HG03039 (cell line): ENCODE results near the gene CLSTN2.

Experiments
- ATAC-seq: cut with Tn5 transposase; IDR thresholded peaks from one replicate; pipeline ENCODE4 v1.9.1; 2021; ENCODE audit warnings: mild to moderate bottlenecking, moderate library complexity; ENCODE audit not compliant: unreplicated experiment

Gene CLSTN2

DNA sequence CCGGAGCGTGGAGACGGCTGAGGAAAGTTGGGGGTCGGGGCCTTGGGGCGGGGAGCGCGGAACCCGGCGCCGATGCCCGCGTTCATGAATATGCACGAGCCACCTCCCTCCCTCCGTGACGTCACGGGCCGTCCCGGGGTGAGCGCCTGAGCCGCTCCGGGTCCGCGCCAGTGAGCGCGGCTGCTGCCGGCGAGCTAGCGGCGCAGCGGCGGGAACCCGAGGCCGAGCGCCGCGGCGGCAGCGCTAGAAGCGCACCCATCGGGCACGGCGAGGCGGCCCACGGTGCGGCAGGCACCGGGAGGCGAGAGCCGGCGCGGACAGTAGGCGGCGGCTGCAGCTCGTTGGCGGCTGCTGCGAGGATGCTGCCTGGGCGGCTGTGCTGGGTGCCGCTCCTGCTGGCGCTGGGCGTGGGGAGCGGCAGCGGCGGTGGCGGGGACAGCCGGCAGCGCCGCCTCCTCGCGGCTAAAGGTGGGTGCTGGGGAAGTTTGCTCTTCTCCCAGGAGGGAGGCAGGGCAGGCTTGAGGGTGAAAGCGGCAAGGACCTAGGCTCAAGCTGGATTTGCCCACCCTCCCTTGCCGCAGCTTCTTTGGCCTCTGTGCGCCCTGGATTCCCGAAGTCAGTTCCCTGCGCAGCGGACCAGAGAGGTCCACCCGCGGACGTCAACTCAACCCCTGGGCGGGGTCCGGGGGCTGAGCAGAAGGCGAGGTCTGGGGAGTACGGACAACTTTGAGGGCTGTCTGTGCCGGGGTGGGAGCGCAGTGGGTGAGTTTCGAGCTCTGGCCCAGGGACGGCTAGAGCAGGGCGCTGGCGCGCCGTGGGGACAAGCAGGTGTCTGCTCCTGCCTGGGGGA, at the start of gene CLSTN2:
TSS of gene CLSTN2 (plus strand) at position 170 of the 850 bp plus-strand sequence.
- no peak for ATAC-seq

DNA sequence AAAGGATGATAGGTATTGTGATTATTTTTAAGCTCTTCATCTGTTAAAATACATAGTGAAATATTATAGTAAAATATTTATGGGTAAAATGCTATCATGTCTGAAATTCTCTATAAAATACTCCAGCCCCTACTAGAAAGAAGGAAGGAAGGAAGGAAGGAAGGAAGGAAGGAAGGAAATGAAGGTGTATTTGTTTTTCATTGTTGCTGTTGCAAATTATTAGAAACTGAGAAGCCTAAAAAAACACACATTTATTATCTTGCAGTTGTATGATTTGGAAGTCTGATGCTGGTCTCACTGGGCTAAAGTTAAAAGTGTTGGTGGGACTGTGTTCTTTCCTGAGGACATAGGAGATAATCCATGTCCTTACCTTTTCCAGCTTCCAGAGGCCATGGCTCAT, 47.6 kb upstream of the CLSTN2 start:
- no peak for ATAC-seq

DNA sequence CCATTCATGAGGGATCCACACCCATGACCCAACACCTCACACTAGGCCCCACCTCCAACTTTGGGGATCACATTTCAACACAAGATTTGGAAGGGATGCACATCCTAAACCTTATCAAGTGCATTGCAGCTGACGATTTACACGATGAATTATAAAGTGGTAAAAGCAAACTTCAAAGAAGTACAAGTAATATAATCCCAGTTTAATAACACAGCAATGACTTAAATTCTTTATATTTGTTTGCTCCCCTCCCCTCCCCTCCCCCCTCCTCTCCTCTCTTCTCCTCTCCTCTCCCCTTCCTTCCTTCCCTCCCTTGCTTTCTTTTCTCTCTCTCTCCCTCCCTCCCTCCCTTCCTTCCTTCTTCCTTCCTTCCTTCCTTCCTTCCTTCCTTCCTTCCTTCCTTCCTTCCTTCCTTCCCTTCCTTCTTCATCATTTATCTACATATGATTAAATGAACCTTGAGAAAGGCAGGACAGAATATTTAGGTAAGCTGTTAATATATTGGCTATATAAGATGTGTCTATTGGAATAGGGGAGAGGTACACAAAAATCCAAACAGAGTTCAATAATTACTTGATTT, 46.3 kb upstream of the CLSTN2 start:
- ATAC-seq, result no peak

DNA sequence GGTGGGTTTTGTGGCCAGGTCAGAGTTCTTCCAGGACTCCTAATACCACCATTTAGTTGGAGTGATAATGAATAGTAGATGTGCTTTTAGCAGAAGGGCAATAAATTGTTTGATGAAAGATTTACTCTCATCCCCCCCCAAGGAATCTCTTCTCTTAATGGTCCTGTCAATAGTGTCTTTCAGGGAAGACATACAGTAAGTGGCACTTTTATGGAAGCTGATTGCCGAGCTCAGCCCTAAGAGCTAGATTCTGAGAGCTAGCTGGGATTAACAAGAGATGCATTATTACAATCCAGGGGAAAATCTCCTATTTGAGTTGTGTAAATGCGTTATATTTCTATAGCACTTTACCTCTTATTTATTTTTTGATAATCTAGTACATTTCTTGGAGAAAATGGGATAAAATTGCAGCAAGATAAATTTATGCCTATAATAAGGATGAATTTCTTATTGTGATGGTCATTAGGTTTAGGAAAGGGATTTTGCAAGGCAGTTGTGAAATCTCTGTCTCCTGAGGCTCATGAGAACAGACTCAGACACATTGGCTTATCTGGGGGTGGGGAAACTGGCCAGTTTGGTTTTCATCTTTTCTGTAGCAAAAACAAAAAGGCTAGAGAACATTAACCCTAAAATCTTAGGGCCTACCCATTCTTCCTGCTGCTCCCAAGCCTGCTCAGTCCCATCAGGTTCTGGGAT, 41.6 kb upstream of the CLSTN2 start:
- no peak for ATAC-seq

DNA sequence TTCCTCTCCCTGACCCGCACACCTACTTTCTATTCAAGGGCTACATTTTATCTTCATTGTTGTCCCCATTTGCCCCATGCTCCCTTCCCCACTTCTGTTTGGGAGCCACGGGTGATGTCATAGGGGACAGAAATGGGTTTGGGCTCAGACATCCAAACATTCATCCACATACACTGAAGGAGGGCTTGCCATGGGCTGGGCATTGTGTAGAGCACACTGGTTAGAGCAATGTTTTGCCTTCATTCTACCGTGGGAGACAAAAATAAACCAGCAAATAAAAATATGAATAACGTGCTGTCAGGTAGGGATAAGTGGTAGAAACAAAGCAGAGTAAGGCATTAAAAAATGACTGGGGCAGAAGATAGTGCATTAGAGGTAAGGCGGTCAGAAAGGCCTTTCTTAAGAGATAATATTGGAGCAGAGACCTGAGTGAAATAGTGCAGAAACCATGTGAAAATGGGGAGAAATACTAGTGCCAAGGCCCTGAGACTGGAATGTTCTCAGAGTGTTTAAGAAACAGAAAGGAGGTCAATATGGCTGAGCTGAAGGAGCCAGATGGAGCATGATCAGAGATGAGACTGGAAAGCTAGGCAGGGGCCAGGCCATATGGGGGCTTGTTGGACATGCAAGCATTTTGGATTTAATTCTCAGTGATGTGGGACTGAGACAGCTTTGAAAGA, 40.9 kb upstream of the CLSTN2 start:
- no peak for ATAC-seq

DNA sequence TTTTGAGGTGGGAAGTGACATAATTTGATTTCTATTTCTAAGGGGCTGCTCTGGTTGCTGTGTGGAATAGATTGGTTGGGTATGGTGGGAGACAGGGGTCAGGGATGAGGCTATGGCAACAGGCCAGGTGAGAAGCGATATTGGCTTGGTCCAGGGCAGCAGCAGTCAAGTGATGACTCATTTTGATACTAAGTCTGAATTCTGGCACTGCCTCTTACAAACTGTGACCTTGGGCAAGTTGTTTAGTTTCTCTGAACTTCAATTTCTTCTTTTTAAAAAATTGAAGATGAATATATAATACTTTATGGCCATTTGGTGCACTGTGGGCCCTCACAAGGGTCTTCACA, 40.4 kb upstream of the CLSTN2 start:
- no peak for ATAC-seq

DNA sequence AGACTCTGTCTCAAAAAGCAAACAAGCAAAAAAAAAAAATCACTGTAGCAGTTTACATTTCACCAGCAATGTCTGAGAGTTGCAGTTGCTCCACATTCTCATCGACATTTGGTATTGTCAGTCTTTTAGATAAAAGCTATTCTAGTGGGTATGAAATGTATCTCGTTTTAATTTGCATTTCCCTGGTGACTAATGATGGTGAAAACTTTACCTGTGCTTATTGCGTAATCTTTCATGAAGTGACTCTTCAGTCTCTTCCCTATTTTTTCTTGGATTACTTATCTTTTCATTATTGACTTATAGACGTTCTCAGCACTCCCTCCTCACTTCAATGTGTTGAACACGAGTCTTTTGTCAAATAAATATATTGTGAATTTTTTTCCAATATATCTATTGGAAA, 37.2 kb upstream of the CLSTN2 start:
- no peak for ATAC-seq

DNA sequence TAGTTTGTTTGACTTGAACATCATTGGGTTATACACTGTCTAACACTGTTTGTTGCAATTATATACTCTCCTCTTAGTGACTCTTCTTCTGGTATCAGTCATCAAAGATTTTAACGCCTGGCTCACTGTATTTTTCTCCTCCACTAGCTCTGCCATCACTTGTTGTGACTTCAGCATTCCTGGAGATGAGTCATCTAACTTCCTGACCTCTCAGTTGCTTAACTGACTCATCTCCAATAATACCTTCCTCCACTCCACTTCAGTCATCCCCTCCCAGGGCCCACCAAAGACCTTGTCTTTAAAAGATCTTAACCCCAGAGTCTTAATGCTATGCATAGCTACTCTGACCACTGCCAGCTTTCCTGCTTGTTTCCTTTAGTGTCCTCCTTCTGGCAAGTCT, 28.6 kb upstream of the CLSTN2 start:
- ATAC-seq, result no peak

DNA sequence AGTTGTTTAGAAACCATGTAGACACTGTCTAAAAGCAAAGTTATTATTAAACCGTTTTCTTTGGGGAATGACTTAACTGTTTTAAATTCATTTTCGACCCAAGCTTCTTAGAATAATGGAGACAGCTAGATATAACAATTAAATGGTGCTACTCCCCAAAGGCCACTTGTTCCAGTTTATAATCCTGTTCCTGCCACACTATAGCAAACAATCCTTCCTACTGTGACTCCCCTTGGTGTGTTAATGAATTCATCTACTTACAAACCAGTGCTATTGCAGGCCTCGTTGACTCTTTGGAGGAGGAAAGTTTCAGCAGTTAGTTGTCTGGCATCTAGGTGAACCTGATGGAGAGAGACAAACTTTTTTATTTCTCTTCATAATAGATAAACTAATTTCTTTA, 25.2 kb upstream of the CLSTN2 start:
- no peak for ATAC-seq

DNA sequence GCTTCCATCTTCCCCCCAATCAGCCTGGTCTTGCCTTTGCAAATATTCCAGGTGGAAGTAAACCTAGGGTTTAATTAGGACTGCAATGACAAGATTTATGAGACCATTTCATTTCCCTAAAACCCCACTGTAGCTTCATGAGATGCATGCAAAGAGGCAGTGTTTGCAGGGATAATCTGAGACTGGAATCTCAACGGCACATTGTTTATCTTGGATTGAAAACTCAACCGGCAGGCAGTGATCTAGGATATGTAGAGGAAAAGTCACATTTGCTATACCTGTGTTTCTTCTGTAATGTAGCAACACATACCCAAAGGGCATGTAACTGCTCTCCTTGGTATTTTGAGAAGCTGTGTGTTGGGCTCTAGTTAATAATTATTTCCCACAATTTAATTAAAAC, 18.7 kb upstream of the CLSTN2 start:
- ATAC-seq, result no peak

DNA sequence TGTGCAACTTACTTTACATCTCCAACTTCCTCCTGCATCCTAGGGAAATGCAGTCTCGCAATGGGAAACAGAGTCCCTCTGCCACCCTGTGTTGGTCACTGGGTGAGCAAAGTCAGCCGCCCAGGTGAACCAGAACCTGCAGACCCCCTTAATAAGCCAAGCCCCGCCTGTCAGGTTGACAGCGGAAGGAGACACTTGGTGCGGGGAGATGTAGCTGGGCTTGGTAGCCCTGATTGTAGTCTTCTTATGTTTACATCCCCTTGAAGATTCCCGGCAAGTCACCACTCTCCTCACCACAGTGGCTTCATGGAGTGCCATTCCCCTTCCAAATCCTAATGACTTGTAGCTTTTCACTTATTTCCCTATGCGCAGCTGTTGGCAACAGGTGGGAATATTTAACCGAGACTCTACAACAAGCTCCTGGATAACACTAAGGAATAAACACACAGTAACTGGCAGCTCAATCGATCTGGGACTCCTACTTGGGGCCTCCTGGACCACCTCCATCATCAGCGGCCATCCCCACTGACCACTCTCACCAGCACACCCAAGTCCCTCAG, 17.7 kb upstream of the CLSTN2 start:
- ATAC-seq, result no peak

DNA sequence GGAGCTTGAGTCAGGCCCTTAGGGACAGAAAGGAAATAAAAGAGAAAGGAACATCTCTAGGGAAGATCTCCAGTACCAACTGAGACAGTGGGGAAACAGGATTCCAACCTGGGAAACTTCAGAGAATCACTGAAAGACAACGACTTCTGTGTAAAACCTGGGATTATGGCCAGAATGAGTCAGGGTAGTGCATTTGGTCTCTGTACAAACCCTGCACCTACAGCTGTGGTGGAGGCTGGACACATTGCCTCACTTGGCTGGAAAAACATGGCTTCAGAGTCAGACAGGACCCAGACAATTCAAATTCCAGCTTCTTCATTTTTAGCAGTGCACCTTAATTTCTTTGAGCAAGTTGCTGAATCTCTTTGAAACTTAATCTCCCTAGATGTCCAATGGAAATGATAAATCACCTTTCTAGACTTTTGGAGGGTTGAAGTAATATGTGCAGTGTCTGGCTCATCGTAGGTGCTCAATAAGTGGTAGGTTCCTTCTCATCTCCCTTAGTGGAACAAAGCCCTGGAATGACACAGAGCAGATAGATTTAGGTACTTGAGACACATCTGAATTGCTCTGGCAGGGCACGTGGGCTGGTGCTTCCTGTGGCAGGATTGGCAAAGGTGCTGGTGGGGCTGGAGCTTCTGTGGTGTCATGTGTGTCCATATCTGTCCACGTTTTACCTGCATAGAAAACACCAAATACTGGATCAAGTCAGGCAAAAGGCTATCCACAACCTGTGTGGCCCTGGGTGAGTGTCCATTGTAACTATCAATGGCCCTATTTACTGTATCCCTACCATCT, 6.1 kb upstream of the CLSTN2 start:
- ATAC-seq, result no peak

DNA sequence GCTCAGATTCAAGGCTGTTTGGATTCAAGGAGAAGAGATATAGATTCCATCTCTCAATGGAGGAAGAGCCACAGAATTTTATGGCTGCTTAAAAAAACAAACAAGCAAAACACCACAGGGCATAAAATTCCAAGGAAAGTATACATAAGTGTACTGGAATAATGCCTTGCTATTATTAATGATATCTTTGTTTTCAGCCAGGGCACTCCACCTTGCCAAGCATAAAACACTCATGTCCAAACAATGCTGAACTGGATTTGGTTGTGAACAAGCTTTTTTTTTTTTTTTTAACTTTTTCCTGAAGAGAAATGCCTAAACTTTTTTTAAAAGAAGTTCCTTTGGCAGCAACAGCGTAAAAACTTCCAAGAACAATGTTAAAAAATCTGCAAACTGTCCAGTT, 4.8 kb upstream of the CLSTN2 start:
- no peak for ATAC-seq

DNA sequence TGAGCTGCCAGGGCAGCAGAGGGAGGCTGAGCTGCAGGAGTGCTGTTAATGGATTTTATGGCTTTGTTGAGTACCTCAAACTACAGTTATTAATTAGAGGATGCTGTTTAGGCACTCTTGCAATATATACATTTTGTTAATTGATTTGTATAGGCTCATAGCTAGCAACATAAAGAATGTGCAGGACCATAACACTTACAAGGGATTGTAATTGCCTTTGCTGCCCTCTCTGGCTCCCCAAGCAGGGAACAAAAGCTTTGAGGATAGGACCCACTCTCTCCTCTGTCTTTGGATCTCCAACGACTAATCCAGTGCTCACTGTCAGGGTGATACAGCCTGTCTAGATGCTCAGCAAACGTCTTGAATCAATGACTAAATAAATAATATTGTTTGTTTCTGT, 1.2 kb upstream of the CLSTN2 start:
- no peak for ATAC-seq

DNA sequence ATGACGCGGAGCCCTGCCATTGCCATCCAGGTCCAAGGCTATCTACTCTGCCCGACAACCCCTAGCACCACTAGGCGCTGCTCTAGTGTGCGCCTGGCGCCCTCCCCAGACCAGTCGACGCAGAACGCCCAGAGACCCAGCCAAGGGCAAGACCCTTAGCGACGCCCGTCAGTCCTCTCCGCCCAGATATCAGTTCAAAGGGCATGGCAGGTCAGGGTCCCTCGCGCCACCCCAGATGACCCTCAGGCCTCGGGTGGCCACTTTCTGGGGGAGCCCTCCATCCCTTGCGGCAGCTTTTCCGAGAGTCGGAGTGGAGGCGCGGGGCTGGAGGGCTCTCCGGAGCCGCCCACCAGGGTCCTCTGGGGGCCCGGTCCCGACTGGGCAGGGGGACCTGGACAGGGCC, 371 bp upstream of the CLSTN2 start:
- ATAC-seq, result no peak

DNA sequence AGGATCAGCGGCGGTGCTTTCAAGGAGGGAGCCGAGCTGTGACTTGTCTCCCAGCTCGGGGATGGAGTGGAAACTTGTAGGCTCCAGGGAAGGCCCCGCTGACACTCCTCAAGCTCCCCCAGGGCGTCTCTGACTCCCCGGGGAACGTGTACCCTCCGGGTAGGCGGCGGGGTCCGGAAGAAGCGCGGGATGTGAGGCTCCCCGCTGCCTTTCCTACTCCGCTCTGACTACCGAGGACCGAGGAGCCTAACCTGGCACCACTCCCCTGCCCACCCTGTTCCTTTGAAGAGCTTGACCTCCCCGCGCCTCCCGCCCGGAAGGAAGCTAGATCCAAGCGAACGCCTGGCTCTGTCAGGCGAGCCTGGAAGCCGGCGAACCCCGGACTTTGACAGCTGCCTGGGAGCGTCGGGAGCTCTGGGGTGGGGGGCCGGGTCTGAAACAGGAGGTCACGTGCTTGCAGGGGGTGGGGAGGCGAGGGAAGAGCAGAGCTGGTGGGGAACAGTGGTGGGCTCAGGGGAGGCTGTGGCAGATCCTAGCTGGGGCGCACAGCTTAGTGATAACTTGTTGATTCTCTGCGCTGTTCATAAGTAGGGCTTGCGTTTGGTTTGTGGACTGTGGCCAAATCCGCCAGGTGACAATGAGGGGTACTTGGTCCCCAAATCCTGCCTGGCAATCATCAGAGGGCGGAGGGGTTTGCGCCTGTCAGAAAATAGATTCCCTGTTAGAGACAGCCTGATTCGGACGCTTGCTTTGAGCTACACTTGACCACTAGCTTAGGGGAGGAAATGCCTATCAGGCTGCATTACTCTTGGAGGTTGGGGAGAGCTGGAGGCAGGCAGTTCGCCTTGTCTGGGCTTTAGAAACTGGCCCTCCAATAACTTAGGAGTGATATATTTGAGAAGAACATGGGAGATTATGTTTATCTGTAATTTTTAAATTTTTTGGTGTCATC, 1.2 kb downstream of the CLSTN2 start:
- no peak for ATAC-seq

DNA sequence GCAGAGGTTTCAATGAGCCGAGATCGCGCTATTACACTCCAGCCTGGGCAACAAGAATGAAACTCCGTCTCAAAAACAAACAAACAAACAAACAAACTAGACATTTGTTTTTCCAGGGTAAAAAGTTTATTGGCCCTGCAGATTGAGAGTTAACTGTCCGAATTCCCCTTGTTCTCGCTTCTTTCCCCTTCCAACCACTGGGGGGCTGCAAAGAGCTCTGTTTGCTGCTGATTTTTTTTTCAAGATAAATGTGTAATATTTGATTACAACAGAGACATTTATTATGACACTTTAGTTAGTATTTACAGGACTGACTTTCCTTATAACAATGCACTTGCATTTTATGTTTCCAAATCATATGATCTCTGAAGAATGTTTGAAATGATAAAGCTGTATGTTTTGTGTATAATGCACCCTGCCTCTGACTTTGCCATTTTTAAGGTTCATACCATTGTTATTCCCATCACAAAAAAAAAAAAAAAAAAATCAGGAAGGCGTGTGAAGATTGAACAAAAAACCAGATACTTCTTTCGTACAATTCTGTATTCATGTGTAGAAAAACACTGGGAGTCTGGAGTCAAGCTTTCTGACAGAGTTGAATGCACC, 2.8 kb downstream of the CLSTN2 start:
- no peak for ATAC-seq

DNA sequence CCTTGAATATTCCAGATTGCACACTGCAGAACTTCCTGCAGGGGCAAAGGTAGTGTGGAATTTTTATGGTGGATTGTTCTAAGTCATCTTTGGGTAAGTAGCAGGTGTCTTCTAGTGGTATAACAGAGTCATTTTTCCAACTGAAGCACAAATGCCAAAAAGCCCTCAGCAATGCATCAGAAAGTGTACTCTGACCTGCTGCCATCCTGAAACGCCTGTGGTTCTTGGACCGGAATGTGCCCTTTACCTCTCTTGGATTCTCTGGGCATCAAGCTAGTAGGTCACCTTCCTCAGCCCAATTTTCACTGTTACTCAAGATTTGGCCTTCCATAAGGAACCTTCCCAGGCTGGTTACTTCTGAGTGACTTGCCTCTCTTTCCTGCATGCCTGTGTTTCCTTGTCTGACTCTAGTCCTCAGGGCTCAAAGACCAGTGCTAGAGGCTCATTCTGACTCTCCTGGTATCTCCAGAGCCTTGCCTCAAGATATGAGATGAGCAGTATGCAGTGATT, 4.8 kb downstream of the CLSTN2 start:
- no peak for ATAC-seq

DNA sequence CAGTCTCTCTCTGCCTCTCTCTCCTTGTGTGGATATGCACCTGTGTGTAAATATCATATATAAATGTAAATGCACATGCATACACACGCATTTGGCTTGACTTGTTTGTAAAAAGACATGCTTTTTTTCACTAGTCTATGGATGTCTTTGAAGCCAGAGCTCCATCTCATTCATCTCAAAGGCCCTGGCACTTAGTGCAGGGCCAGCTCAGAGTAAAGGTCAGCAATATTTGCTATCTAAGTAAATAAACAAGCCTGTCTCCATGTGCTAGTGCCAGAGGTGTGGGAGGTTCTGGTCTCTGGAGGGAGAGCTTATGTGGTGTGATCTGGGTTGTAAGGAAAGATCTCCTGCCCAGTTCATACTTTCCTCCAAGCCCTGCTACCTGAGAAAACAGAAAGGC, 5.6 kb downstream of the CLSTN2 start:
- ATAC-seq, result no peak
